Measurements from ENCODE around the gene CFAP57.

- TF ChIP-seq POLR2A (IDR thresholded peaks at IDR 0.05; ENCODE audit: low read length) (no peak), GATA1 (IDR thresholded peaks at IDR 0.05; ENCODE audit: low read depth, low read length) (no peak)
These were observed 108.6 kb downstream of the CFAP57 start for GRCh38 chr1:43280692-43281091.
